NCI-H2196 (cell line): ENCODE measurements around the gene NFRKB.

Source experiments
- DNase-seq: peaks from one replicate; lab custom pipeline; 2025; ENCODE audit not compliant: unreplicated experiment; lab: John Stamatoyannopoulos, UW

NFRKB gene

DNA sequence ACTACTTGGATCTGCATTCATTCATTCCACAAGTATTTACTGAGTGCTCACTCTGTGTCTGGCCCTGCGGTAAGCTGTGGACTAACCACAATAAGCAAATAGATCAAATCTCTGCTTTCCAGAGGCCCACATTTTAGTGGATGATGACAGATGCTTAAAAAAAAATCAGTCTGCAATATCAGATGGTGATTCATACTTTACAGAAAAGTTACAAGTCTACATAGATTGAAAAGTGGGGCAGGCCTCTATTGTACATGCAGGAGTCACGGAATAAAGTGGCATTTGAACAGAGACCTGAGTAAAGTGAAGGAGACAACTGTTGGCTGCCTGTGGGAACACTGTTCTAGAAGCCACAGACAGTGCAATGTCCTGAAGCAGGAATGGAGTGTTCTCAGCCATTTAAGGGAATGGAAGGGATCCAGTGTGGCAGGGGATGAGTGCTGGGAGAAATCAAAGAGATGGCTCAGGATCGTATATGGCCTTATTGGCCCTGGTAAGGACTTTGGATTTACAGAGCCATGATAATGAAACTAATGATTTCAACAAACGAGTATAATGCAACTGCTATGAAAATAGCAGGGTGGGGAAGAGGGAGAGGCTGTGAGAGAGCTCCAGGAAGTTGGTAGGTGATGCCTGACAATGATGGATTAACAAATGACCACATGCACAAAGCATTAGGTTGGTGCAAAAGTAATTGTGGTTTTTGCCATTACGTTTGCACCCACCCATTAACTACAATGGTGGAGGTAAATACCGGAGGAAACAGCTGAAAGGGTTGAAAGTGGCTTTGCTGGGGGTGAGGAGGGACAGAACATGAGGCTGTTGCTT lies 48.7 kb downstream of the NFRKB start:
- peak; percentile 37 for DNase-seq
